ENCODE results near the gene CRNKL1.

CRNKL1 gene

GRCh38 chr20:20060234-20060998 lies 8.2 kb upstream of the CRNKL1 start:
- DNase-seq (ENCODE audit: low read depth), result no peak

GRCh38 chr20:20051767-20052073 lies 546 bp downstream of the CRNKL1 start:
- DNase-seq (ENCODE audit: low read depth), result no peak

GRCh38 chr20:20039752-20040387 lies 12.4 kb downstream of the CRNKL1 start:
- no peak for DNase-seq (ENCODE audit: low read depth)

- no peak for DNase-seq (ENCODE audit: low read depth)
Measured at GRCh38 chr20:20038586-20038985, 13.7 kb downstream of the CRNKL1 start.

- DNase-seq (ENCODE audit: low read depth), result peak; percentile 35
Measured at GRCh38 chr20:20037960-20038359, 14.3 kb downstream of the CRNKL1 start.

- DNase-seq (ENCODE audit: low read depth), result no peak
Measured at GRCh38 chr20:20036756-20037155, 15.5 kb downstream of the CRNKL1 start.

- DNase-seq (ENCODE audit: low read depth), result no peak
Measured at GRCh38 chr20:20034486-20034885, 17.8 kb downstream of the CRNKL1 start.

- DNase-seq (ENCODE audit: low read depth), result no peak
Measured at GRCh38 chr20:20031790-20032189, 20.5 kb downstream of the CRNKL1 start.

- DNase-seq (ENCODE audit: low read depth), result no peak
Measured at GRCh38 chr20:20027284-20027683, 25.0 kb downstream of the CRNKL1 start.

GRCh38 chr20:20024942-20025341 lies 27.3 kb downstream of the CRNKL1 start:
- no peak for DNase-seq (ENCODE audit: low read depth)

- DNase-seq (ENCODE audit: low read depth), result no peak
Measured at GRCh38 chr20:20023395-20023794, 28.9 kb downstream of the CRNKL1 start.

GRCh38 chr20:20022498-20022897 lies 29.8 kb downstream of the CRNKL1 start:
- DNase-seq (ENCODE audit: low read depth), result no peak

GRCh38 chr20:20021835-20022234 lies 30.4 kb downstream of the CRNKL1 start:
- no peak for DNase-seq (ENCODE audit: low read depth)

- no peak for DNase-seq (ENCODE audit: low read depth)
Measured at GRCh38 chr20:20020908-20021307, 31.4 kb downstream of the CRNKL1 start.

GRCh38 chr20:20019123-20019522 lies 33.1 kb downstream of the CRNKL1 start:
- no peak for DNase-seq (ENCODE audit: low read depth)

- DNase-seq (ENCODE audit: low read depth), result no peak
Measured at GRCh38 chr20:20018366-20018765, 33.9 kb downstream of the CRNKL1 start.

- DNase-seq (ENCODE audit: low read depth), result no peak
Measured at GRCh38 chr20:20017844-20018185, 34.5 kb downstream of the CRNKL1 start.

- peak; percentile 75 for DNase-seq (ENCODE audit: low read depth)
Measured at GRCh38 chr20:20017001-20017843, 35.0 kb downstream of the CRNKL1 start, which contains the start of gene NAA20. NAA20 (plus strand) TSS chr20:20017362; CDS start chr20:20017397, 35 bp downstream.

GRCh38 chr20:20014659-20015058 lies 37.6 kb downstream of the CRNKL1 start:
- no peak for DNase-seq (ENCODE audit: low read depth)

GRCh38 chr20:20012541-20012940 lies 39.7 kb downstream of the CRNKL1 start:
- DNase-seq (ENCODE audit: low read depth), result no peak

GRCh38 chr20:20010639-20011500 lies 41.4 kb downstream of the CRNKL1 start:
- peak; percentile 62 for DNase-seq (ENCODE audit: low read depth)

GRCh38 chr20:20009784-20010253 lies 42.4 kb downstream of the CRNKL1 start:
- no peak for DNase-seq (ENCODE audit: low read depth)

Measured in GM04504 (cell line).